HFFc6 (cell line): ENCODE results near the gene GNE. TPM values are rescaled to one million over a fixed set of nuclear protein-coding genes. Genes with fewer than 3 reads are reported as not detected.

Experiments used
- DNase-seq: peaks from one replicate; pipeline ENCODE4 v3.0.0-alpha.2; 2018
- H3K27ac Mint-ChIP-seq: 2 replicates; pipeline ENCODE4 v1.8.0; 2020; ENCODE audit warnings: mild to moderate bottlenecking, mixed read lengths
- H3K27me3 Mint-ChIP-seq: 2 replicates; pipeline ENCODE4 v1.8.0; 2021; ENCODE audit warnings: mild to moderate bottlenecking, moderate library complexity, mixed read lengths; ENCODE audit not compliant: insufficient read depth
- H3K36me3 Mint-ChIP-seq: 2 replicates; pipeline ENCODE4 v1.8.0; 2021; ENCODE audit warnings: low read depth, mixed read lengths
- H3K4me1 Mint-ChIP-seq: 2 replicates; pipeline ENCODE4 v1.8.0; 2020; ENCODE audit warnings: low read depth, mixed read lengths
- H3K4me3 Mint-ChIP-seq: 2 replicates; pipeline ENCODE4 v1.8.0; 2020; ENCODE audit warnings: mild to moderate bottlenecking, moderate library complexity, mixed read lengths
- H3K9me3 Mint-ChIP-seq: 2 replicates; pipeline ENCODE4 v1.8.0; 2020; ENCODE audit warnings: mild to moderate bottlenecking, mixed read lengths
- total RNA-seq, 6 experiments: library from RNA; stranded (reverse); fragmentation: NEBNext Ultra II Directional; extraction: Animal tissue kit (Norgen Biotek cat#: 25700); gene quantifications; 2 replicates in 1 of 6; 3 replicates in 5 of 6; pipeline ENCODE4 v1.2.3, GENCODE V29; 2021
- TF ChIP-seq, protein P1 (sequence below): fragments of 200-600 bp; sonication (generic); IDR thresholded peaks from 2 replicates; pipeline ENCODE4 v1.5.0; 2021; ENCODE audit warnings: antibody characterized with exemption, mild to moderate bottlenecking

The GNE gene
- total RNA-seq, 6 experiments from 2014 or later: 15.8 to 18.9 (median 17.8) TPM

- no peak overlapping the region; the same call in 1 of the 2 replicates for H3K27ac Mint-ChIP-seq
- no peak for DNase-seq
- H3K9me3 Mint-ChIP-seq: no peaks in the 10 kb centered on the region
- peaks cover 47% of the 10 kb centered on the region for H3K36me3 Mint-ChIP-seq
- H3K4me3 Mint-ChIP-seq: no peak overlapping the region
- H3K4me1 Mint-ChIP-seq: peaks cover 55% of the 10 kb centered on the region
- TF ChIP-seq, protein P1, sequence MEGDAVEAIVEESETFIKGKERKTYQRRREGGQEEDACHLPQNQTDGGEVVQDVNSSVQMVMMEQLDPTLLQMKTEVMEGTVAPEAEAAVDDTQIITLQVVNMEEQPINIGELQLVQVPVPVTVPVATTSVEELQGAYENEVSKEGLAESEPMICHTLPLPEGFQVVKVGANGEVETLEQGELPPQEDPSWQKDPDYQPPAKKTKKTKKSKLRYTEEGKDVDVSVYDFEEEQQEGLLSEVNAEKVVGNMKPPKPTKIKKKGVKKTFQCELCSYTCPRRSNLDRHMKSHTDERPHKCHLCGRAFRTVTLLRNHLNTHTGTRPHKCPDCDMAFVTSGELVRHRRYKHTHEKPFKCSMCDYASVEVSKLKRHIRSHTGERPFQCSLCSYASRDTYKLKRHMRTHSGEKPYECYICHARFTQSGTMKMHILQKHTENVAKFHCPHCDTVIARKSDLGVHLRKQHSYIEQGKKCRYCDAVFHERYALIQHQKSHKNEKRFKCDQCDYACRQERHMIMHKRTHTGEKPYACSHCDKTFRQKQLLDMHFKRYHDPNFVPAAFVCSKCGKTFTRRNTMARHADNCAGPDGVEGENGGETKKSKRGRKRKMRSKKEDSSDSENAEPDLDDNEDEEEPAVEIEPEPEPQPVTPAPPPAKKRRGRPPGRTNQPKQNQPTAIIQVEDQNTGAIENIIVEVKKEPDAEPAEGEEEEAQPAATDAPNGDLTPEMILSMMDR: no peak
- H3K27me3 Mint-ChIP-seq: no peaks in the 10 kb centered on the region
Measured at GRCh38 chr9:36210722-36211121, 47.5 kb downstream of the GNE start.

- TF ChIP-seq, protein P1: no peak
- Mint-ChIP-seq H3K4me3 (no peak overlapping the region), H3K36me3 (peaks cover 62% of the 10 kb centered on the region), H3K27ac (peak overlapping the region; percentile 81), H3K27me3 (no peaks in the 10 kb centered on the region), H3K9me3 (no peaks in the 10 kb centered on the region), H3K4me1 (peaks cover 47% of the 10 kb centered on the region)
- DNase-seq: no peak
Measured at GRCh38 chr9:36208521-36209253, 49.6 kb downstream of the GNE start.

DNA sequence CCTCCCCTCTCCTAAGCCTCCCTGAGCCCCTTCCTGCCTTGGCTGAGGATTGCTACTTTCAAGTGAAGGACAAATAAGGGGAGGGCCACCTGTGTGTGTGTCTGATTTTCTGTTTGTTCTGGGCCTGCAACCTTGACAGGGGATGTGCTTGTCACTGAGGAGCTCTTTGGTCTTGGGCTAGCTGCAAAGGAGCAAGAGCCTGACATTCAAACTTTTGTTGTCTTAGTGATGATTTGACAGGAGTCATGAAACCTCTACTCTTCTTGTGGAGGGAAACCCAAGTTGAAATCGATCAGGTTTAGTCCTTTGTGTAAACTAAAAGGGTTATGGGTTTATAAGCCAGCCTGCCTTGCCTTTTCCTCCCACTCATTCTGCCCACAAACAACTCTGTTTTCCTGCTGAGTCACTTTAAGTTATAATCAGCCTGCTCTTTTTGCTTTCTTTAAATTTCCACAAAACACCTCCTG is 50.7 kb downstream of the GNE start:
- H3K36me3 Mint-ChIP-seq: peaks cover 68% of the 10 kb centered on the region
- H3K27me3 Mint-ChIP-seq: no peaks in the 10 kb centered on the region
- H3K9me3 Mint-ChIP-seq: no peaks in the 10 kb centered on the region
- peak overlapping the region; percentile 81 for H3K27ac Mint-ChIP-seq
- peaks cover 47% of the 10 kb centered on the region for H3K4me1 Mint-ChIP-seq
- peak overlapping the region; percentile 36 for H3K4me3 Mint-ChIP-seq
- no peak for DNase-seq
- TF ChIP-seq, protein P1: no peak

DNA sequence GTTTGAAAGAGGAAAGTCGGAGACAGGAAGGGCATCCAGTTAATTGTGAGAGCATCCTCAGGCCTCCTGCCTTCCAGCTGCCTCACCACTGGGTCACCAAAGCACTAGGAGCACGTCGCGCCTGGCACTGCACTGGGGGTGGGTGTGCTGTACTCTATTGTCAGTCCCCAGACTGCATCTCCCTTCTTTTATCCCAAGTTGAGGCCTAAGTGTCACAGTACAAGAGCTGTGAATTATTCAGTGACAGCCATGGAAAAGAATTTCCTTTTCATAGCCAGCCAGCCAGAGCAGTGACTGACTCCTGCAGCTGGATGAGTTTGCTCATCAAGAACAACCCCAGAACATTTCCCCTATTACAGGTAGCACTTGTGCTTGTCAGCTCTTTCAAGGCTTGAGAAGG is 51.2 kb downstream of the GNE start:
- Mint-ChIP-seq H3K9me3 (no peaks in the 10 kb centered on the region), H3K4me3 (peak overlapping the region; percentile 36; the same call in 1 of the 2 replicates), H3K4me1 (peaks cover 47% of the 10 kb centered on the region), H3K36me3 (peaks cover 74% of the 10 kb centered on the region), H3K27ac (peak overlapping the region; percentile 81), H3K27me3 (no peaks in the 10 kb centered on the region)
- peak; percentile 50 for DNase-seq
- TF ChIP-seq, protein P1: no peak

DNA sequence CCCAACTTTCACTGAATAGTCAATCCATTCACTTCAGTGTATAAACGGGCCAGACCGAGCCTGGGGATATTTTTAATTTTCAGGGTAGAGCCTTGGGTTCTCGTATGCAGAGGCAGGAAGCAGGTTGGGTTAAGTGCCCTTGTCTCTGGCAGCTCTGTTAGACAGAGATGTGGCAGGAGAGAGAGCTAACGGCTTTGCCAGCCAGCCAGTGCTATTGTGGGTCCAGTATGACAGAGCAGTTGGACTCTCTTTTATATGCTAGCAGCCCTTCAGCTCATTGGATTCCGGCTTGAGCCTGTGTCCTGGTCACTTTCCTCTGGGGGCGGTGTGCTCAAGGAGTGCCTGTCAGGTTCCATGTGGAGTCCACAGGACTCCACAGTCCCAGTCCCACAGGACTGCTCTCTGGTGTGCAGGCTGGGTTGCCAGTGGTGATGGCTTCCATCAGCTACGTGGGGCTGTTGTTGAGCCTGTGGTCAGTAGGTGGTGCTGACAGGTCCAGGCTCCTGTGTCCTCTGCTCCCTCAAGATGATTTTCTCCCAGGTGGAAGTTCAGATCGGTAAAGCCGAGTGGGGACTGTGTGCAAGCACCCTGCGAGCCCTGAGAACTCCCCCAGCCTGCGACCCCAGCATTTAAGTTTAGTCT is 53.2 kb downstream of the GNE start:
- Mint-ChIP-seq H3K4me3 (no peak overlapping the region), H3K4me1 (peaks cover 47% of the 10 kb centered on the region), H3K27ac (peak overlapping the region; percentile 35), H3K27me3 (no peaks in the 10 kb centered on the region), H3K36me3 (peaks cover 57% of the 10 kb centered on the region), H3K9me3 (no peaks in the 10 kb centered on the region)
- TF ChIP-seq, protein P1: peak; percentile 52
- no peak for DNase-seq
